Heart left ventricle (tissue), 16 donors: ENCODE measurements around the gene TP53RK. TPM values are rescaled to one million over a fixed set of nuclear protein-coding genes. Genes with fewer than 3 reads are reported as not detected.
A peak's percentile ranks its signal among the peaks of the same experiment; 100 is the strongest.

Experiments used
- ATAC-seq, 4 donors: fragments of 200-7000 bp; cut with Tn5 transposase; one replicate each; pipeline ENCODE4 v1.9.1; 2020 to 2022; ENCODE audit warnings: moderate library complexity in 4 of 4, mild to moderate bottlenecking in 3 of 4, moderate number of reproducible peaks in 1 of 4
- DNase-seq, 5 donors: peaks; one replicate each; pipeline ENCODE4 v3.0.0-alpha.2; 2020
- H3K27ac ChIP-seq, 12 donors: fragments of 200-600 bp; sonication (generic) in 4 of 12; one replicate each; pipeline versions ENCODE4 v1.5.0 to v1.8.0; 2016 to 2022; ENCODE audit warnings: mild to moderate bottlenecking in 2 of 12
- H3K27me3 ChIP-seq, 9 donors: fragments of 200-600 bp; sonication (generic) in 2 of 9; one replicate each; pipeline versions ENCODE4 v1.5.1 to v1.8.0; 2016 to 2022; ENCODE audit warnings: mild to moderate bottlenecking in 3 of 9
- H3K36me3 ChIP-seq, 9 donors: fragments of 200-600 bp; sonication (generic) in 2 of 9; one replicate each; pipeline versions ENCODE4 v1.5.0 to v1.8.0; 2018 to 2022; ENCODE audit warnings: mild to moderate bottlenecking in 2 of 9
- H3K4me1 ChIP-seq, 12 donors: fragments of 200-600 bp; sonication (generic) in 4 of 12; one replicate each; pipeline versions ENCODE4 v1.5.0 to v1.8.0; 2016 to 2022; ENCODE audit warnings: mild to moderate bottlenecking in 3 of 12
- H3K4me3 ChIP-seq, 12 donors: fragments of 200-600 bp; sonication (generic) in 4 of 12; one replicate each; pipeline versions ENCODE4 v1.5.0 to v1.8.0; 2017 to 2022; ENCODE audit warnings: mild to moderate bottlenecking in 9 of 12, moderate library complexity in 4 of 12
- H3K9me3 ChIP-seq, 12 donors: fragments of 200-600 bp; sonication (generic) in 4 of 12; one replicate each; pipeline versions ENCODE4 v1.5.0 to v1.8.0; 2016 to 2022; ENCODE audit warnings: mild to moderate bottlenecking in 1 of 12
- POLR2A ChIP-seq, 2 donors: fragments of 450-650 bp; IDR thresholded peaks; one replicate each; pipeline ENCODE4 v1.6.1; 2017; ENCODE audit warnings: antibody characterized with exemption in 2 of 2, mild to moderate bottlenecking in 2 of 2, moderate library complexity in 2 of 2
- WGBS, 4 donors: extraction: QIAGEN DNeasy Blood & Tissue Kit in 2 of 4; methylation state at CpG; one replicate each; pipeline versions ENCODE4 v1.1.5 to v1.1.7; 2013 to 2018; 5-methylcytosine and 5-hydroxymethylcytosine counted together
- intact Hi-C, 10 donors: fragments of 100-400 bp; cut with DNase I; formaldehyde crosslinking; loops; one replicate each; pipeline versions ENCODE4 v1.11.1 to v1.14.2; 2022
- polyA plus RNA-seq, 2 donors: library from polyadenylated mRNA; stranded (reverse); fragments of 200-250 nt; gene quantifications; one replicate each; pipeline ENCODE4 v1.2.3, GENCODE V29; 2013
- total RNA-seq, 9 donors: library from RNA; depleted of rRNA in 2 of 9; stranded (reverse); fragments of >200 nt in 2 of 9; fragmentation: NEBNext Ultra II Directional in 3 of 9; extraction: Animal tissue kit (Norgen Biotek cat#: 25700) in 3 of 9; gene quantifications; one replicate each; pipeline versions ENCODE4 v1.1.0 to v1.2.4, GENCODE V29; 2016 to 2023
- TF ChIP-seq, protein P1 (sequence below), 12 donors: fragments of 200-600 bp; sonication (generic) in 4 of 12; IDR thresholded peaks; one replicate each; pipeline versions ENCODE4 v1.5.0 to v1.8.0; 2018 to 2022; ENCODE audit warnings: antibody characterized with exemption in 12 of 12, mild to moderate bottlenecking in 5 of 12
- donor health status: ischemic (EF 13 %, LVEDD 7.1; RV severe dilation, severe dysfunction).
- donor health status: healthy with polysubstance abuse.
- donor health status: DM: no; HTN: yes; CAD: no.
- donor health status: DM: no; HTN: no; CAD: no.
- donor health status: ischemic (EF 25% LVEDD 6.9; RV normal size, moderate dysfunction).
- donor health status: ischemic (EF 25% LVEDD 5.7; RV mildly dilated, moderate dysfunction).
- donor health status: healthy.
- donor health status: DM: yes; HTN: yes; CAD: no.
- donor health status: ischemic (EF 35%, LVEDD 5.7; RV mildly dilated, moderate dysfunction).
- donor health status: nonischemic (EF 11% LVEDD 7.7; RV severe dilation, severe dysfunction).
- donor health status: DM: yes; HTN: yes; CAD: no.
- donor health status: PGD.
- donor health status: ischemic (EF 29% LVEDD 5.4; RV normal size, mild dysfunction).
- donor health status: nonischemic (EF 23%, LVEDD 6.1; RV moderate dilation, normal function).

TP53RK gene
- total and polyA plus RNA-seq, 11 donors: 5.0 to 10.8 (median 7.9) TPM

DNA sequence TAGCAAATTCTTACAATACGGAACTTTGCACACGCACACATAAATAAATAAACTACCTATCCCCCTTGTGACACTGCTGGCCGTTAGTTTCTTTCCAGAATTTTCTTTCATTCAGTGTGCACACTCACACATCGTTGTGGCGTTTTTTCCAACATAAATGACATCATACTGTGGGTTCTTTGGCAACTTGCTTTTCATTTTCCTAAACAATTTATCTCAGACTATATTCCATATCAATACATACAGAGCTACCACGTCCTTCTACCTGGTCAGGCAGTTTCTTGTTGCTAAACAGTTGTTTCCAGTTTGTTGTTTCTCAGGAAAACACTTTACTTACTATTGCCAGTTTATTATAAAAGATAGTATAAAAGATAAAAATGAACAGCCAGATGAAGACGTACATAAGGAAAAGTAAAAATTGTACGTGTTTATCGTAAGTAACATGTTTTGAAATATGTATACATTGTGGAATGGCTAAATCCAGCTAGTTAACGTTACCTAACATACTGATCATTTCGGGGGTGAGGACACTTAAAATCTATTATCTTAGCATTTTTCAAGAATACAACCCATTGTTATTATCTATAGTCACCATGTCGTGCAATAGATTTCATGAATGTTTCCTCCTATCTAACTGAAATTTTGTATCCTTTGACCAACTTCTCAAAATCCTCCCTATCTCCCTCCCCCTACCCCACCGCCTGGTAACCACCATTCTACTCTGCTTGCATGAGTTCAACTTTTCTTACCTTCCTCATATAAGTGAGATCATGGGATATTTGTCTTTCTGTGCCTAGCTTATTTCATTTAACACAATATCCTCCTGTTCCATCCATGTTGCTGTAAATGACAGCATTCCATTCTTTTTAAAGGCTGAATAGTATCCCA is 1.2 kb upstream of the TP53RK start:
- no peaks in the 10 kb centered on the region for H3K27me3 ChIP-seq
- 61 to 66% (median 62%) methylated on average over 13 of the region's 13 CpGs for WGBS, 4 donors
- intact Hi-C loops: no loop called here
- H3K36me3 ChIP-seq: peaks cover 0 to 17% (median 11%) of the 10 kb centered on the region in 9 donors
- H3K4me3 ChIP-seq: peak overlapping the region in 11 of 12 donors; percentile 63 to 92 (median 75)
- ATAC-seq (no peak), DNase-seq (no peak)
- TF ChIP-seq POLR2A (IDR thresholded peaks at IDR 0.05): no peak
- TF ChIP-seq, protein P1, sequence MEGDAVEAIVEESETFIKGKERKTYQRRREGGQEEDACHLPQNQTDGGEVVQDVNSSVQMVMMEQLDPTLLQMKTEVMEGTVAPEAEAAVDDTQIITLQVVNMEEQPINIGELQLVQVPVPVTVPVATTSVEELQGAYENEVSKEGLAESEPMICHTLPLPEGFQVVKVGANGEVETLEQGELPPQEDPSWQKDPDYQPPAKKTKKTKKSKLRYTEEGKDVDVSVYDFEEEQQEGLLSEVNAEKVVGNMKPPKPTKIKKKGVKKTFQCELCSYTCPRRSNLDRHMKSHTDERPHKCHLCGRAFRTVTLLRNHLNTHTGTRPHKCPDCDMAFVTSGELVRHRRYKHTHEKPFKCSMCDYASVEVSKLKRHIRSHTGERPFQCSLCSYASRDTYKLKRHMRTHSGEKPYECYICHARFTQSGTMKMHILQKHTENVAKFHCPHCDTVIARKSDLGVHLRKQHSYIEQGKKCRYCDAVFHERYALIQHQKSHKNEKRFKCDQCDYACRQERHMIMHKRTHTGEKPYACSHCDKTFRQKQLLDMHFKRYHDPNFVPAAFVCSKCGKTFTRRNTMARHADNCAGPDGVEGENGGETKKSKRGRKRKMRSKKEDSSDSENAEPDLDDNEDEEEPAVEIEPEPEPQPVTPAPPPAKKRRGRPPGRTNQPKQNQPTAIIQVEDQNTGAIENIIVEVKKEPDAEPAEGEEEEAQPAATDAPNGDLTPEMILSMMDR (IDR thresholded peaks at IDR 0.05): no peak
- H3K27ac ChIP-seq: peak overlapping the region; percentile 75 to 98 (median 92)
- H3K9me3 ChIP-seq: peaks cover 0 to 3% (median 0%) of the 10 kb centered on the region in 12 donors
- peaks cover 0 to 36% (median 20%) of the 10 kb centered on the region in 12 donors for H3K4me1 ChIP-seq

- intact Hi-C loops: loop anchor here in 3 of 10 donors (2.0 to 10.0 kb wide), 4 partner anchors 117 to 555 kb away; partner anchors contain the start of gene ZNF334 (in 1 of the 3)
- Histone ChIP-seq H3K9me3 (peaks cover 0 to 3% (median 0%) of the 10 kb centered on the region in 12 donors), H3K4me1 (peaks cover 0 to 36% (median 20%) of the 10 kb centered on the region in 12 donors), H3K27me3 (no peaks in the 10 kb centered on the region), H3K36me3 (peaks cover 0 to 23% (median 11%) of the 10 kb centered on the region in 9 donors), H3K27ac (peak overlapping the region; percentile 75 to 98 (median 92)), H3K4me3 (peak overlapping the region in 11 of 12 donors; percentile 63 to 92 (median 75))
- 0 to 1% (median 1%) methylated on average over 12 of the region's 12 CpGs for WGBS, 4 donors
- DNase-seq: no peak
- TF ChIP-seq POLR2A (IDR thresholded peaks at IDR 0.05): no peak
- TF ChIP-seq, protein P1 (IDR thresholded peaks at IDR 0.05): no peak
- ATAC-seq: no peak
Measured at GRCh38 chr20:46689754-46690085, 476 bp upstream of the TP53RK start.

GRCh38 chr20:46688151-46689081 is 828 bp downstream of the TP53RK start:
- H3K4me1 ChIP-seq: peaks cover 0 to 40% (median 28%) of the 10 kb centered on the region in 12 donors
- TF ChIP-seq POLR2A (IDR thresholded peaks at IDR 0.05): no peak
- TF ChIP-seq, protein P1 (IDR thresholded peaks at IDR 0.05): no peak
- ATAC-seq: no peak
- intact Hi-C loops: loop anchor here in 3 of 10 donors (2.0 to 10.0 kb wide), 4 partner anchors 116 to 554 kb away; partner anchors contain the start of gene ZNF334 (in 1 of the 3)
- H3K36me3 ChIP-seq: peaks cover 0 to 23% (median 11%) of the 10 kb centered on the region in 9 donors
- DNase-seq: no peak
- H3K27ac ChIP-seq: peak overlapping the region; percentile 75 to 98 (median 92)
- peaks cover 0 to 3% (median 0%) of the 10 kb centered on the region in 12 donors for H3K9me3 ChIP-seq
- 21 to 24% (median 23%) methylated on average over 19 to 20 of the region's 20 CpGs for WGBS, 4 donors
- H3K27me3 ChIP-seq: no peaks in the 10 kb centered on the region
- H3K4me3 ChIP-seq: peak overlapping the region; percentile 63 to 92 (median 76)
